Fibroblast of lung (primary cell): ENCODE results near the gene PPP1R12C. TPM values are rescaled to one million over a fixed set of nuclear protein-coding genes. Genes with fewer than 3 reads are reported as not detected.

Source experiments
- DNase-seq, 2 donors: peaks; one replicate each; pipeline versions ENCODE4 v3.0.0 to v3.0.0-alpha.2; 2010; ENCODE audit warnings: low read depth in 2 of 2
- H2AFZ ChIP-seq: 2 replicates; pipeline ENCODE4 v1.5.1; 2012; ENCODE audit warnings: low read length, control low read depth, inconsistent platforms
- H3K27ac ChIP-seq: 2 replicates; pipeline ENCODE4 v1.5.1; 2011; ENCODE audit warnings: low read length, control low read depth; ENCODE audit not compliant: insufficient read depth
- H3K27me3 ChIP-seq: 2 replicates; pipeline ENCODE4 v1.5.1; 2011; ENCODE audit warnings: mild to moderate bottlenecking, low read length; ENCODE audit not compliant: control insufficient read depth, insufficient read depth
- H3K36me3 ChIP-seq: 2 replicates; pipeline ENCODE4 v1.5.1; 2011; ENCODE audit warnings: low read length; ENCODE audit not compliant: control insufficient read depth, insufficient read depth
- H3K4me1 ChIP-seq: 2 replicates; pipeline ENCODE4 v1.5.1; 2011; ENCODE audit warnings: low read length; ENCODE audit not compliant: control insufficient read depth, insufficient read depth; ENCODE audit errors: extremely low read depth
- H3K4me2 ChIP-seq: 2 replicates; pipeline ENCODE4 v1.5.1; 2011; ENCODE audit warnings: low read length, control low read depth; ENCODE audit not compliant: insufficient read depth; ENCODE audit errors: extremely low read depth
- H3K4me3 ChIP-seq, 4 experiments: fragments of 200-600 bp in 1 of 4; sonication (generic) in 1 of 4; replicated peaks in 1 of 4; 2 replicates each; pipeline ENCODE4 v1.5.1; 2011 to 2016; ENCODE audit warnings: low read length in 4 of 4, low read depth in 3 of 4, mild to moderate bottlenecking in 3 of 4, control low read depth in 2 of 4, inconsistent platforms in 1 of 4, mixed read lengths in 1 of 4; ENCODE audit not compliant: insufficient read depth in 1 of 4; ENCODE audit errors: control extremely low read depth in 1 of 4
- H3K79me2 ChIP-seq: 2 replicates; pipeline ENCODE4 v1.5.1; 2012; ENCODE audit warnings: mild to moderate bottlenecking, low read length, inconsistent platforms; ENCODE audit not compliant: control insufficient read depth, insufficient read depth
- H3K9ac ChIP-seq: 2 replicates; pipeline ENCODE4 v1.5.1; 2011; ENCODE audit warnings: mild to moderate bottlenecking, low read length, control low read depth; ENCODE audit not compliant: insufficient read depth
- H3K9me3 ChIP-seq: 2 replicates; pipeline ENCODE4 v1.5.1; 2012; ENCODE audit warnings: low read depth, low read length; ENCODE audit not compliant: control insufficient read depth, insufficient read depth
- H4K20me1 ChIP-seq: 2 replicates; pipeline ENCODE4 v1.5.1; 2011; ENCODE audit warnings: low read length; ENCODE audit not compliant: control insufficient read depth, insufficient read depth; ENCODE audit errors: extremely low read depth
- EZH2 ChIP-seq: IDR thresholded peaks from 2 replicates; pipeline ENCODE4 v1.5.1; 2012; ENCODE audit warnings: low read length, control low read depth, mild to moderate bottlenecking; ENCODE audit errors: missing control alignments
- polyA plus RNA-seq, 2 donors: library from polyadenylated mRNA; depleted of rRNA in 1 of 2; stranded (reverse) in 1 of 2; unstranded in 1 of 2; fragments of >200 nt; gene quantifications; 2 replicates each; pipeline ENCODE4 v1.2.1, GENCODE V29; 2011 to 2012; ENCODE audit warnings: missing spikeins in 1 of 2
- total RNA-seq: library from RNA; depleted of rRNA; stranded (reverse); fragments of >200 nt; gene quantifications from 2 replicates; pipeline ENCODE4 v1.2.1, GENCODE V29; 2014
- TF ChIP-seq, protein P1 (sequence below), 2 donors: IDR thresholded peaks in 1 of 2; conservative IDR thresholded peaks in 1 of 2; 1 replicate in 1 of 2; 2 replicates in 1 of 2; pipeline ENCODE4 v1.5.1; 2011 to 2012; ENCODE audit warnings: low read length in 2 of 2, control low read depth in 1 of 2, inconsistent platforms in 1 of 2, low read depth in 1 of 2, mild to moderate bottlenecking in 1 of 2

PPP1R12C gene
- total and polyA plus RNA-seq, 2 donors (not counting 1 experiment from before 2014, with no cell fraction given), result 26.0 to 32.9 TPM

DNA sequence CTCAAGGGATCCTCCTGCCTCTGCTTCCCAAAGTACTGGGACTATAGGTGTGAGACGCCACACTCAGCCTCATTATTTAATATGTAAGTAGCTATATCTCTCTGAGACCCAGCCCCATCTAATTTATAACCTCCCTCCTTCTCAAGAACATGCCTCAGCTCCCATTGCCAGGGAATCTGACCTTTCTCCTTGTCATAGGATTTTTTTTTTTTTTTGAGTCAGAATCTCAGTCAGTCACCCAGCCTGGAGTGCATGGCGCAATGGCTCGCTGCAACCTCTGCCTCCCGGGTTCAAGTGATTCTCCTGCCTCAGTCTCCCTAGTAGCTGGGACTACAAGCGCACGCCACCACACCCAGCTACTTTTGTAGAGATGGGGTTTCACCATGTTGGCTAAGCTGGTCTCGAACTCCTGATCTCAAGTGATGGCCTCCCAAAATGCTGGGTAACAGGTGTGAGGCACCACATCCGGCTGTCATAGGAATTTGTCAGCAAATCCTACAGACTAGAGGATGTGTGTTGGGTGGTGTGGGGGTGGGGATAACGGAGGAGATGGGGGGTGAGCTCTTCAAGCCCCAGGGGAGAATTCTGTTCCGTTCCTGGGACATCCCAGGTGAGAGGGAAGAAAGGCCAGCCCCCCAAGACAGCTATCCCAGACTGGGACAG lies 46.8 kb downstream of the PPP1R12C start:
- Histone ChIP-seq H3K4me1 (no peaks in the 10 kb centered on the region), H3K4me2 (no peak overlapping the region), H3K79me2 (no peaks in the 10 kb centered on the region), H4K20me1 (no peaks in the 10 kb centered on the region), H2AFZ (no peak overlapping the region), H3K27ac (no peak overlapping the region), H3K27me3 (peaks cover 21% of the 10 kb centered on the region), H3K4me3 (no peak overlapping the region), H3K36me3 (no peaks in the 10 kb centered on the region), H3K9ac (no peak overlapping the region), H3K9me3 (no peaks in the 10 kb centered on the region)
- DNase-seq, result no peak
- TF ChIP-seq, protein P1, sequence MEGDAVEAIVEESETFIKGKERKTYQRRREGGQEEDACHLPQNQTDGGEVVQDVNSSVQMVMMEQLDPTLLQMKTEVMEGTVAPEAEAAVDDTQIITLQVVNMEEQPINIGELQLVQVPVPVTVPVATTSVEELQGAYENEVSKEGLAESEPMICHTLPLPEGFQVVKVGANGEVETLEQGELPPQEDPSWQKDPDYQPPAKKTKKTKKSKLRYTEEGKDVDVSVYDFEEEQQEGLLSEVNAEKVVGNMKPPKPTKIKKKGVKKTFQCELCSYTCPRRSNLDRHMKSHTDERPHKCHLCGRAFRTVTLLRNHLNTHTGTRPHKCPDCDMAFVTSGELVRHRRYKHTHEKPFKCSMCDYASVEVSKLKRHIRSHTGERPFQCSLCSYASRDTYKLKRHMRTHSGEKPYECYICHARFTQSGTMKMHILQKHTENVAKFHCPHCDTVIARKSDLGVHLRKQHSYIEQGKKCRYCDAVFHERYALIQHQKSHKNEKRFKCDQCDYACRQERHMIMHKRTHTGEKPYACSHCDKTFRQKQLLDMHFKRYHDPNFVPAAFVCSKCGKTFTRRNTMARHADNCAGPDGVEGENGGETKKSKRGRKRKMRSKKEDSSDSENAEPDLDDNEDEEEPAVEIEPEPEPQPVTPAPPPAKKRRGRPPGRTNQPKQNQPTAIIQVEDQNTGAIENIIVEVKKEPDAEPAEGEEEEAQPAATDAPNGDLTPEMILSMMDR (conservative IDR thresholded peaks at IDR 0.05 in 1 of 2, IDR thresholded peaks at IDR 0.05 in 1 of 2; ENCODE audit: low read depth in 1 of 2, low read length in 2 of 2), result no peak
- no peak for TF ChIP-seq EZH2

DNA sequence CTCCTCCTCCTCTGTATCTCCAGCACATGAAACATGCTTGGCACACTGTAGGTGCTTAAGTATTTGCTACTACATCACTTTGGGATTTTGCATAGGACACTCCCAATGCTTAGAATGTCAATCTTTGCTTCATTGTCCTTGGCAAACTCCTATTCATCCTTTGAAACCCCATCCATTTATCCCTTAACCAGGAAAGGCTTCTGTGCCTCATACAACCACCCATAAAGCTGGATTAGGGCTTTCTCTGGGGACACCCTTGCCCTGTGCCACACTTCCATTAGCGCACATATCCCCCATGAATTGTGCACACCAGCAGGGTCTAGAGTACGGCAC lies 47.6 kb downstream of the PPP1R12C start:
- Histone ChIP-seq H2AFZ (no peak overlapping the region), H3K4me1 (no peaks in the 10 kb centered on the region), H3K27ac (no peak overlapping the region), H4K20me1 (no peaks in the 10 kb centered on the region), H3K9ac (no peak overlapping the region), H3K36me3 (no peaks in the 10 kb centered on the region), H3K4me2 (no peak overlapping the region), H3K79me2 (no peaks in the 10 kb centered on the region), H3K9me3 (no peaks in the 10 kb centered on the region), H3K4me3 (no peak overlapping the region), H3K27me3 (peaks cover 17% of the 10 kb centered on the region)
- no peak for DNase-seq
- no peak for TF ChIP-seq EZH2
- TF ChIP-seq, protein P1 (conservative IDR thresholded peaks at IDR 0.05 in 1 of 2, IDR thresholded peaks at IDR 0.05 in 1 of 2; ENCODE audit: low read depth in 1 of 2, low read length in 2 of 2), result no peak

DNA sequence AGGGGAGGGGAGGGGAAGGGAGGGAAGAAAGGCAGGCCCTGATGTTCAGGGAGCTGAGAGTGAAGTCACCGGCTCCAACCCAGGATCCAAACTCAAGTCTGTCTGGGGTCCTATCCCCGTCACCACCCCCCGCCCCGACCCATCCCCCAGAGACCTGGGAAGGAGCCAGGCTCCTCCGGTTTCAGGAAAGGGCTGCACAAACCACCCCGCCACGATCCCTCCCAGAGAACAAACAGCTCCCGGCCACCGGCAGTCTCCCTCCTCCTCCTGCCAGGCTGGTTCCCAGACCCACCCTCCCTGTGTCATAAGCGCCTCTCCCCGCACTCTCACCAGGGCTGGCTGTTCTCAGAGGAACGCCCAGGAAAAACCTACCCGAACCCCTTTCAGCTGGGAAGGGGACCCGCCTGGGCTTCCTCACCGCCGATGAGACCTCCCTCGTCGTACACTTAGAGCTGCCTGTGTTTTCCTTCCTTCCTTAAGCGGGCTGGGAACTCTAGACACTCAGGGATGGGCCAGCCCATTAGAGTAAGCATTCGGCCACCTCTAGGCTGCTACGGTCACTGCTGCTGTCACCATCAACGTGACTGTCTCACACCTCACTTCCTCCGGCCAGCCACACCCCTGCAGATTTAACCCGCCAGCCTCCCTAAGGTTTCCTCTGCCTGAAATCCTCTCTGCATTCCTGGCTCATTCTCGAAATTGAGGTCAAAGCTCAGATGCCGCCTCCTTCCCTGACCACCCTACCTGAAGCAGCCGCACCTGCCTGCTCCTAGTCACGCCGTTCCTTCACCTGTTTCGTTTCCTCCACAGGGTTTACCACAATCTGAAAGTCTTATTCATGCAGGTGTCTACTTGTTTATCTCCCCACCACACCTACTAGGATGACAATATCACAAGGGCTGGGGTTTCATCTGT lies 48.2 kb downstream of the PPP1R12C start:
- H3K27me3 ChIP-seq, result peaks cover 17% of the 10 kb centered on the region
- no peak overlapping the region for H3K27ac ChIP-seq
- H3K9me3 ChIP-seq, result no peaks in the 10 kb centered on the region
- DNase-seq, result peak; percentile 13 to 29
- no peaks in the 10 kb centered on the region for H4K20me1 ChIP-seq
- TF ChIP-seq EZH2, result peak; percentile 80
- TF ChIP-seq, protein P1 (conservative IDR thresholded peaks at IDR 0.05 in 1 of 2, IDR thresholded peaks at IDR 0.05 in 1 of 2; ENCODE audit: low read depth in 1 of 2, low read length in 2 of 2), result no peak
- peak overlapping the region in 1 of 4 experiments; percentile 10 for H3K4me3 ChIP-seq
- H3K4me2 ChIP-seq, result no peak overlapping the region
- no peak overlapping the region for H2AFZ ChIP-seq
- H3K4me1 ChIP-seq, result no peaks in the 10 kb centered on the region
- H3K9ac ChIP-seq, result no peak overlapping the region
- H3K36me3 ChIP-seq, result no peaks in the 10 kb centered on the region
- H3K79me2 ChIP-seq, result no peaks in the 10 kb centered on the region
